ENCODE results near the gene DAD1. TPM values are rescaled to one million over a fixed set of nuclear protein-coding genes. Genes with fewer than 3 reads are reported as not detected.
"Not testable (repeated sequence)": the region's sequence is repeated elsewhere in the genome, so short reads cannot be mapped to it uniquely, and the experiment has no call there.

DAD1 gene
- total and polyA plus RNA-seq, 2 experiments from 2014 or later, result 327 to 463 TPM

DNA sequence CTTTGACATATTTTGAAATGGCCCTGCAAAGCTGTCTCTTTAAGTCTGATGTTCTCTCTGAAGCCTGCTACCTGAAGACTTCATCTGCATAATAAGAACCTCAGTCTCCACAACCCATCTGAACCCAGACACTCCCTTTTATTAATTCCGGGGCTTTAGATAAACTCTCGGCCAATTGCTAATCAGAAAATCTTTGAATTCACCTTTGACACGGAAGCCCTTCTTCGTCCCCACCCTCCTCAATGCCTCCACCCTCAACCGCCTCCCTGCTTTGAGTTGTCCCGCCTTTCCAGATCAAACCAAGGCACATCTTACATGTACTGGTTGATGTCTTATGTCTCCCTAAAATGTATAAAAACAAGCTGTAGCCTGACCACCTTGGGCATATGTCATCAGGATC is 37.6 kb upstream of the DAD1 start:
- no peak for DNase-seq (ENCODE audit: low spot score)
- Histone ChIP-seq H3K9me3 (ENCODE audit: low read depth) (no peaks in the 10 kb centered on the region), H3K79me2 (no peaks in the 10 kb centered on the region), H2AFZ (no peak overlapping the region), H3K9me2 (replicated peaks; ENCODE audit: insufficient read depth) (no peaks in the 10 kb centered on the region), H3K27ac (no peak overlapping the region), H3K36me3 (replicated peaks; ENCODE audit: insufficient read depth, low read depth) (no peaks in the 10 kb centered on the region), H4K20me1 (ENCODE audit: insufficient read depth, poor library complexity, severe bottlenecking) (no peaks in the 10 kb centered on the region), H3K4me3 (no peak overlapping the region), H3K27me3 (no peaks in the 10 kb centered on the region), H3K4me1 (ENCODE audit: insufficient read depth) (no peaks in the 10 kb centered on the region), H3K4me2 (no peak overlapping the region)
- TF ChIP-seq EZH2 (IDR thresholded peaks at IDR 0.05; ENCODE audit: borderline replicate concordance) (no peak), EZH2phosphoT487 (IDR thresholded peaks at IDR 0.05; ENCODE audit: low read depth, severe bottlenecking, unreplicated experiment) (no peak)
- TF ChIP-seq, protein P1, sequence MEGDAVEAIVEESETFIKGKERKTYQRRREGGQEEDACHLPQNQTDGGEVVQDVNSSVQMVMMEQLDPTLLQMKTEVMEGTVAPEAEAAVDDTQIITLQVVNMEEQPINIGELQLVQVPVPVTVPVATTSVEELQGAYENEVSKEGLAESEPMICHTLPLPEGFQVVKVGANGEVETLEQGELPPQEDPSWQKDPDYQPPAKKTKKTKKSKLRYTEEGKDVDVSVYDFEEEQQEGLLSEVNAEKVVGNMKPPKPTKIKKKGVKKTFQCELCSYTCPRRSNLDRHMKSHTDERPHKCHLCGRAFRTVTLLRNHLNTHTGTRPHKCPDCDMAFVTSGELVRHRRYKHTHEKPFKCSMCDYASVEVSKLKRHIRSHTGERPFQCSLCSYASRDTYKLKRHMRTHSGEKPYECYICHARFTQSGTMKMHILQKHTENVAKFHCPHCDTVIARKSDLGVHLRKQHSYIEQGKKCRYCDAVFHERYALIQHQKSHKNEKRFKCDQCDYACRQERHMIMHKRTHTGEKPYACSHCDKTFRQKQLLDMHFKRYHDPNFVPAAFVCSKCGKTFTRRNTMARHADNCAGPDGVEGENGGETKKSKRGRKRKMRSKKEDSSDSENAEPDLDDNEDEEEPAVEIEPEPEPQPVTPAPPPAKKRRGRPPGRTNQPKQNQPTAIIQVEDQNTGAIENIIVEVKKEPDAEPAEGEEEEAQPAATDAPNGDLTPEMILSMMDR (IDR thresholded peaks at IDR 0.05; ENCODE audit: poor library complexity), result no peak
- WGBS (ENCODE audit: low lambda C conversion rate, missing lambda C conversion rate), result 73% methylated on average over 6 of the region's 6 CpGs

DNA sequence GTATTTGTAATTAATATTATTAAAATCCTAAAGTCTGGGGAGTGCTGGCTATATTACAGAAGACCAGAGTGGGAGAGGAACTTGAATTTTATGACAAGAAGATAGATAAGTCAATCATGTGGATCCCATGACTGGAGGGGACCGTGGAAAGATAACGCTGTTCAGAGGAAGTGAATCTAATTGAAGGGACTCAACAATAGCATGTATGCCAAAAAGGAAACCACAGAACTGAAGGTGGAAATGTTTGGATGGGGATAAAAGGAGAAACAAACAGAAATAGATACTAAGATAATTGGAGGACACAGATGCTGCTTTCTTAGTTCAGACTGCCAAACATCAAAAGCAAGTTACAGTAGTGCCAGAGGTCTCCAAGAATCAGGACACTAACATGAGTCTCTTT is 34.0 kb upstream of the DAD1 start:
- Histone ChIP-seq H3K4me2 (no peak overlapping the region), H4K20me1 (ENCODE audit: insufficient read depth, poor library complexity, severe bottlenecking) (no peaks in the 10 kb centered on the region), H3K9me3 (ENCODE audit: low read depth) (no peaks in the 10 kb centered on the region), H3K36me3 (replicated peaks; ENCODE audit: insufficient read depth, low read depth) (no peaks in the 10 kb centered on the region), H2AFZ (no peak overlapping the region), H3K4me3 (no peak overlapping the region), H3K9me2 (replicated peaks; ENCODE audit: insufficient read depth) (no peaks in the 10 kb centered on the region), H3K4me1 (ENCODE audit: insufficient read depth) (no peaks in the 10 kb centered on the region), H3K27me3 (no peaks in the 10 kb centered on the region), H3K27ac (no peak overlapping the region), H3K79me2 (no peaks in the 10 kb centered on the region)
- TF ChIP-seq EZH2phosphoT487 (IDR thresholded peaks at IDR 0.05; ENCODE audit: low read depth, severe bottlenecking, unreplicated experiment), result no peak
- TF ChIP-seq, protein P1 (IDR thresholded peaks at IDR 0.05; ENCODE audit: poor library complexity), result no peak
- TF ChIP-seq EZH2 (IDR thresholded peaks at IDR 0.05; ENCODE audit: borderline replicate concordance), result no peak
- WGBS (ENCODE audit: low lambda C conversion rate, missing lambda C conversion rate), result 56% methylated on average over 2 of the region's 2 CpGs
- no peak for DNase-seq (ENCODE audit: low spot score)

DNA sequence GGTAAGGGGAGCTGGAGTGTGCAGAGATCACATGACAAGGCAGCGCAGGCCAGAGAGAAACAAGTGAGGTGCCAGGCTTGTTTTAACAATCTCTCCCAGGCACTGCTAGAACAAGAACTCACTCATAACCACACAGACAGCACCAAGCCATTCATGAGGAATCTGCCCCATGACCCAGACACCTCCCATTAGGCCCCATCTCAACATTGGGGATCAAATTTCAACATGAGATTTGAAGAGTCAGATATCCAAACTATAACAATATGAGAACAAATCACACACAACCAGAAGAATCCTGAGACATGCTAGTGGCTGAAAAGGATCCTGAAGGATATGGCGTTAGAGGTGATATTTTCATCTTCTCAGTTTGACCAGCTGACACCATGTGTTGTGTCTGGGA is 33.2 kb upstream of the DAD1 start:
- Histone ChIP-seq H3K27ac (no peak overlapping the region), H3K9me2 (replicated peaks; ENCODE audit: insufficient read depth) (no peaks in the 10 kb centered on the region), H3K4me1 (ENCODE audit: insufficient read depth) (no peaks in the 10 kb centered on the region), H3K4me3 (no peak overlapping the region), H2AFZ (no peak overlapping the region), H3K4me2 (no peak overlapping the region), H3K36me3 (replicated peaks; ENCODE audit: insufficient read depth, low read depth) (no peaks in the 10 kb centered on the region), H4K20me1 (ENCODE audit: insufficient read depth, poor library complexity, severe bottlenecking) (no peaks in the 10 kb centered on the region), H3K27me3 (no peaks in the 10 kb centered on the region), H3K9me3 (ENCODE audit: low read depth) (no peaks in the 10 kb centered on the region), H3K79me2 (no peaks in the 10 kb centered on the region)
- no peak for DNase-seq (ENCODE audit: low spot score)
- 92% methylated on average over 2 of the region's 2 CpGs for WGBS (ENCODE audit: low lambda C conversion rate, missing lambda C conversion rate)
- TF ChIP-seq EZH2phosphoT487 (IDR thresholded peaks at IDR 0.05; ENCODE audit: low read depth, severe bottlenecking, unreplicated experiment), result no peak
- no peak for TF ChIP-seq EZH2 (IDR thresholded peaks at IDR 0.05; ENCODE audit: borderline replicate concordance)
- TF ChIP-seq, protein P1 (IDR thresholded peaks at IDR 0.05; ENCODE audit: poor library complexity), result no peak

DNA sequence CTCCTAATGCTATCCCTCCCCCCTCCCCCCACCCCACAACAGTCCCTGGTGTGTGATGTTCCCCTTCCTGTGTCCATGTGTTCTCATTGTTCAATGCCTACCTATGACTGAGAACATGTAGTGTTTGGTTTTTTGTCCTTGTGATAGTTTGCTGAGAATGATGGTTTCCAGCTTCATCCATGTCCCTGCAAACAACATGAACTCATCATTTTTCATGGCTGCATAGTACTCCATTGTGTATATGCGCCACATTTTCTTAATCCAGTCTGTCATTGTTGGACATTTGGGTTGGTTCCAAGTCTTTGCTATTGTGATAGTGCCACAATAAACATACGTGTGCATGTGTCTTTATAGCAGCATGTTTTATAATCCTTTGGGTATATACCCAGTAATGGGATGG is 26.7 kb upstream of the DAD1 start:
- H3K4me1 ChIP-seq (ENCODE audit: insufficient read depth), result peaks cover 12% of the 10 kb centered on the region
- not testable (repeated sequence) for H3K27ac ChIP-seq; H3K4me3 ChIP-seq; H3K4me2 ChIP-seq; H2AFZ ChIP-seq; DNase-seq (ENCODE audit: low spot score); H4K20me1 ChIP-seq (ENCODE audit: insufficient read depth, poor library complexity, severe bottlenecking); H3K79me2 ChIP-seq; H3K9me2 ChIP-seq (replicated peaks; ENCODE audit: insufficient read depth); H3K36me3 ChIP-seq (replicated peaks; ENCODE audit: insufficient read depth, low read depth); H3K9me3 ChIP-seq (ENCODE audit: low read depth); H3K27me3 ChIP-seq
- 100% methylated on average over 2 of the region's 2 CpGs for WGBS (ENCODE audit: low lambda C conversion rate, missing lambda C conversion rate)
